Lower leg skin (tissue), 3 donors: ENCODE data around the gene CAB39.

Experiments
- CTCF ChIP-seq, 3 donors: fragments of 450-650 bp; IDR thresholded peaks; one replicate each; pipeline ENCODE4 v1.5.1; 2016; ENCODE audit warnings: antibody characterized with exemption in 3 of 3, mild to moderate bottlenecking in 3 of 3, moderate library complexity in 2 of 3
- POLR2A ChIP-seq, 2 donors: fragments of 450-650 bp; IDR thresholded peaks; one replicate each; pipeline ENCODE4 v1.6.1; 2016 to 2017; ENCODE audit warnings: antibody characterized with exemption in 2 of 2, mild to moderate bottlenecking in 1 of 2, moderate library complexity in 1 of 2

GRCh38 chr2:230794497-230794896 is 81.9 kb downstream of the CAB39 start:
- TF ChIP-seq POLR2A (IDR thresholded peaks at IDR 0.05) = no peak
- TF ChIP-seq CTCF (IDR thresholded peaks at IDR 0.05) = no peak
